NT2/D1 (cell line): ENCODE measurements around the gene RANBP6.

Source experiments
- DNase-seq: peaks from one replicate; pipeline ENCODE4 v3.0.0-alpha.2; 2011; ENCODE audit warnings: low read depth, low spot score
- H3K27me3 ChIP-seq: 2 replicates; pipeline ENCODE4 v1.6.0; 2011; ENCODE audit warnings: mild to moderate bottlenecking; ENCODE audit not compliant: insufficient read length, insufficient read depth
- H3K36me3 ChIP-seq: 2 replicates; pipeline ENCODE4 v1.6.1; 2011; ENCODE audit warnings: mild to moderate bottlenecking, low read length, mixed read lengths; ENCODE audit not compliant: insufficient read depth, insufficient read length
- H3K4me1 ChIP-seq: 2 replicates; pipeline ENCODE4 v1.5.1; 2011; ENCODE audit not compliant: insufficient read depth, insufficient read length
- H3K4me3 ChIP-seq: 2 replicates; pipeline ENCODE4 v1.5.1; 2011; ENCODE audit warnings: low read depth; ENCODE audit not compliant: insufficient read length
- H3K9ac ChIP-seq: 2 replicates; pipeline ENCODE4 v1.6.0; 2011; ENCODE audit warnings: low read depth; ENCODE audit not compliant: insufficient read length
- H3K9me3 ChIP-seq: 2 replicates; pipeline ENCODE4 v1.5.1; 2011; ENCODE audit warnings: mild to moderate bottlenecking, low read length; ENCODE audit not compliant: insufficient read depth
- SUZ12 ChIP-seq: IDR thresholded peaks from 2 replicates; pipeline ENCODE4 v1.6.1; 2011; ENCODE audit not compliant: insufficient read length, insufficient read depth; ENCODE audit errors: extremely low read depth
- YY1 ChIP-seq: IDR thresholded peaks from 2 replicates; pipeline ENCODE4 v1.6.1; 2011; ENCODE audit not compliant: insufficient read length, insufficient read depth
- ZNF274 ChIP-seq: IDR thresholded peaks from 2 replicates; pipeline ENCODE4 v1.6.1; 2011; ENCODE audit warnings: mild to moderate bottlenecking, low read depth, low read length

Gene RANBP6

GRCh38 chr9:5978523-5978922, 36.9 kb downstream of the RANBP6 start:
- Histone ChIP-seq H3K4me1 (no peaks in the 10 kb centered on the region), H3K9me3 (peaks cover 9% of the 10 kb centered on the region; the same call in 1 of the 2 replicates), H3K9ac (no peak overlapping the region), H3K27me3 (no peaks in the 10 kb centered on the region), H3K36me3 (peaks cover 9% of the 10 kb centered on the region), H3K4me3 (no peak overlapping the region)
- DNase-seq, result no peak
- TF ChIP-seq SUZ12 (no peak), YY1 (no peak), ZNF274 (no peak)

GRCh38 chr9:5976674-5977397, 38.6 kb downstream of the RANBP6 start:
- no peak for DNase-seq
- peaks cover 3% of the 10 kb centered on the region for H3K36me3 ChIP-seq
- H3K4me3 ChIP-seq, result no peak overlapping the region
- H3K9me3 ChIP-seq, result peaks cover 9% of the 10 kb centered on the region; the same call in 1 of the 2 replicates
- no peaks in the 10 kb centered on the region for H3K4me1 ChIP-seq
- no peak overlapping the region for H3K9ac ChIP-seq
- TF ChIP-seq YY1 (no peak), SUZ12 (no peak)
- H3K27me3 ChIP-seq, result no peaks in the 10 kb centered on the region

- DNase-seq, result no peak
- Histone ChIP-seq H3K9me3 (peaks cover 9% of the 10 kb centered on the region; the same call in 1 of the 2 replicates), H3K27me3 (no peaks in the 10 kb centered on the region), H3K36me3 (no peaks in the 10 kb centered on the region), H3K4me3 (no peak overlapping the region), H3K4me1 (no peaks in the 10 kb centered on the region), H3K9ac (no peak overlapping the region)
- TF ChIP-seq SUZ12, result no peak
Observed at GRCh38 chr9:5971740-5972139, 43.7 kb downstream of the RANBP6 start.
